D341Med (cell line): ENCODE results near the gene TGM4.

Experiments
- DNase-seq: peaks from one replicate; pipeline ENCODE4 v3.0.0; 2012; ENCODE audit warnings: low spot score

The TGM4 gene

DNA sequence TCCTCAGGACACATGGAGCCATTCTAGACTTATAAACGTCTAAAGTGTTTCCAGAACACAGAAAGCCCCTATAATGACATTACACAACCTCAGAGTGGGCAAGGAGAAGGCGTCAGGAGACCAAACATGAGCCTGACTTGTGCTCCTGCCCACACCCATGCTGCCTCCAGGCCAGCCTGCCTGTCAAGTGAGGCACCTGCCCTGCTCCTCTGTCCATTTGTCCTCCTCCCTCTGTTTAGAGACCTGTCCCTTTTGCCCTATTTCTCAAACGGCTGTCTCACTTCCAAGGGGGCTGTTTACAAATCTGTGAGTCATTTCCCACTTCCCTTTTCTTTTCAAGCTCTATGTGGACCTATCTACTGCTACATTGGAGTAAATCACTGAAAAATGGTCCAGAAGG, 80.6 kb downstream of the TGM4 start:
- DNase-seq = no peak

DNA sequence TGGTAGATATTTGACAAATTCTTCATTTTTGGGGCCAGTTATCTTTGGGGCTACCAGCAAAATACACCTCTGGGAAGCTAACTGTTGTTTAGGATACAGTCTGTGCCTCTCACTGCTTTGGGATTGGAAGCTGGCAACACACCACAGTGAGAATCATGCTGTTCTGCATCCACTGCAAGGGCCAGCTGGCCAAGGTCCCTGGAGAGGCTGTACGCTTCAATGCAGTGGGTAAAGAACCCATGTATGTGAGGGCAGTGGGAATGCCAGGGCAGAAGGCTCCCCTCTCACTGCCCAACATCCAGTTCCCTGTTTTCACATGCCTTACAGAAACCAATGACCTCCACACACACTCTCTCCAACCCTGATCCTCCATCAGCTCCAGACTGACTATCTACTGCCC, 81.5 kb downstream of the TGM4 start:
- DNase-seq = no peak

DNA sequence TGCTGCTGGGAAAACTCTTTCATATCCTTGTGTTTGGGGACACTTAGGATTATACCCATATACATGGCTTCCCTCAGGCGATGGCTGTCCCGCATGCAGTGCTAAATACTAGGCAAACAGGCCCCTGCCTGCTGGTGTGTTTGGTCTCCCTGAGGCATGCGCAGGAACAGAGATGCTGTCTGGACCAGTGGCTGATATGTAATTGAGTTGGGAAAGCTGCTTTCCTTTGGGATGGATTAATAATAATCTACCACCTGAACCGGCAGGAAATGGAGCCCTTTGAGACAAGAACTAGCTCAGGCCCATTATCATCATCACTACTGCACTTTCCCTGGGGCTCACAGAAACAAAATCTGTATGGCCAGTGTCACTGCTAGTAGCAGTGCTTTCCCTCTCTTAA, 83.6 kb downstream of the TGM4 start:
- no peak for DNase-seq

DNA sequence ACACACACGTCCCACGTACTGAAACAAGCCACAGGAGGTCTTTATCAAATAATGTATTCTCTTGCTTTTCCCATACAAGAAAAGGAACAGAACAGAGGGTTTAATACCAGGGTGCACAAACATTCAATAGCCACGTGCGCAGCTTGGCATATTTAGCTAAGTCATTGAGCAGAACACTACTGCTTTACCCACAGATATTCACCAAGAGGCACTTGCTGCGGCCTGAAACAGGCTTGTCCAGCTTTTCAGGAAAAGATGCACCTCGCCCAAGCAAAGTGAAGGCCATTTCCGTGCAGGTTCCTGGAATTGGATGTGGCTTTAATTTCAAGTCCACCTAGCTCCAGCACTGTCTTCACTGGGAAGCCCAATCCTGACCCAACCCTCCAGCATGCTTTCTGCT, 84.0 kb downstream of the TGM4 start:
- no peak for DNase-seq

DNA sequence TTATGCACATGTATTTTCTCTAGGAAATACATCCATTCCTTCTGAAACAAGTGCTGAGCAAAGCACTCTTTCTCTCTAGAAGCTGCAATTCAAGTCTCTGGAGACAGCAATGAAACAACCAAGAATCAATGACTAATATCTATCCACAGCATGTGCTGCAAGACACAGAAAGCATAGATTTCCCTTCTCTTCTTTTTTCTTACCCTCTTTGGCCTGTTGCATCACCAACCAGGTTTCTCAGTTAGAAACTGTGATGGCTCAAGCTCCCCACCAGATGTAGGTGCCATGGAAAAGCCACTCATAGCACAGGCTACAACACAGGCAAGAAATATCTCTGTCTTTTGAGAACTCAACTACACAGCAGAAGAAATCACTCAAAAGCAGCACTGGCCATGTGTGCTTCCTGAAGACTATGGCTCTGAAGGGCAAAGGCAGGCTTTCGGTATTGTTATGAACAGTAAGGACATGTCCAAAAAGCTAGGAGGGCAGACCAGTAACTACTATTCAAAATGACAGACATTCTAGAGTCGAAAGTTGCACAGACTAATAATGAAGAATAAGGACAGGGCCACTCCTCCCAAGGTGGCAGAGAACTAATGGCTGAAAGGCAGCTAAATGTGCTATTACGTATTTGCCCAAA, 86.1 kb downstream of the TGM4 start:
- DNase-seq = no peak

DNA sequence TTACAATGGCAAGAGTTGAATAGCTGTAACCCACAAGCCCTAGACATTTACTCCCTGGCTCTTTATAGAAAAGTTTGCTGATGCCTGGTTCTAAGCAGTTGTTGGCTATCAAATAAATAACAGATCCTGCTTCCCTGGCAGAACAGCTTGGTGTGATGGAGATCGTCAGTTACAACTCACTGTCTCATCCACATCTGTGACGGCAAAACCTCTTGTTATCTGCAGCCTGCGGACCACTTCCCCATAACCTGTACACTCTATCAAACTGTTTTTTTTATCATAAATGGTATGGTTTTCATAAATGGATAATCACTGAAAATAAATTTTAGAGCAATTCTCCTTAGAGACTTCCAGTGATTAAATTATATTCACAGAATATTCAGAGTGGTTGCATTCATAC, 87.5 kb downstream of the TGM4 start:
- DNase-seq = no peak

DNA sequence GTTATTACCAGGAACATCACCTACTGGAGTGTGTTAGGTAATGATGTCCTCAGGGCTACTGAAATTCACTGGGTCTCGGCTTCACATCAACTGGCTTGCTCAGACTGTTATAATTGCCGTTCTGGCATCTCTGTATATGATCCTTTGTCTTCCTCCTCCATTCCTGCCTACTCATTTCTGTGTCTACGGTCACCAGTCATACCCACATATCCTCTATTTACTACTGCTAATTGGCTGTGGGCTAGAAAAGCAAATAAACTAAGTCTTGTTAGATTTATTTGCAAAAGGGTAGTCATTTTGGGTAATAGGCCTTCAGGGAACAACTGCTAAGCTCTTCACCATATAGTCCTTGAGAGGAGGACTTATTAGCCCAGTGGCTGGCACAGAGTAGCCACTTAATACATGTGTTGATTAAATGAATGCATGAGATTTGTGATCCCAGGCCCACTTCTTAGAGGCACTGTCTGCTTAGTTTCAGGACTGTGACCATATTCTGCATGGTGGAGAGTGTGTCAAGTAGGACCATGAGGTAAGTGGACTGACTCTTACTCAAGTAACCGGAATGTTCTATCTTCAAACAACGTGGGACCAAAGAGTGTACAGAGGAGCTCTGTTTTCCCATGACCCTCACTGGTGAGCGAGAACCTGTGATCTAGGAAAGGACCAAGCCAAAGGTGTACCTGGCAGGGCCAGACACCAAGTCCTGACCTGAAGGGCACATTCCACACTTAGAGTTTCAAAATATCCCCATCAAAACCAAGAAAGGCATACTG, 88.4 kb downstream of the TGM4 start:
- no peak for DNase-seq

DNA sequence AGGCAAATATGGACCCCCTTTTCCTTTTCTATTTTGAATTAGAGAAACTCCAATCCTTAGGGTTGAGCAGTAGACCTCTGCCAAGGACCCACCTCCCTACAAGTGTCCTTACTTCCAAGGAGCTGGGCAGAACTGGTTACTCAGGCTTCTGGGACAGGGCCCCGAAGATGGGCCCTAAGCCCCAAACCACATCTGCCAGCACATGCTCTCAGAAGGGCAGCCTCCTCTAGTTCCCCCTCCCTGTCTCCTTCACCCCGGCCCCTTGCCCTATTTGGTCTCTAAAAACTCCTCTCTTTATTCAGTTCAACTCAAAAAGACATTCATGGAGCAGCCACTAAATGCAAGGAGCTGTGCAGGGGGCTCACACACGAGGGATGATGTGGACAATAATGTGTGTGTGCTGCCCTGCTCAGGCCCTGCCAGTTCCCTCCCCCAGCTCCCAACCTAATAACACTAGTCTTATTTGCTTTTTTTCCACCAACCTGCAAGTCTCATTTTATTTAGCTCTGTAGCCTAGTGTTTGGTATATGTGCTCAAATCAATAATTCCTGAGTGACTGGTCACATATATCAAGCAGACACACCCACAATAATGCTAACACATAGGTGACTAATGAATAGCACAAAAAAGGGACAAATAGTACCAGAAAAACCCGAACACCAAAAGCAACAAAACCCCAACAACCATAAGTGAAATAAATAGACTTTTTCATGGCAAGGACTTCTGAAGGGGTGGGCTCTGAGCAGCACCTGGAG, 89.3 kb downstream of the TGM4 start:
- no peak for DNase-seq
